Mucosa of descending colon (tissue), 3 donors: ENCODE measurements around the gene GARIN1A. TPM values are rescaled to one million over a fixed set of nuclear protein-coding genes. Genes with fewer than 3 reads are reported as not detected.
A peak's percentile ranks its signal among the peaks of the same experiment; 100 is the strongest.

ENCODE experiments used
- ATAC-seq: fragments of 200-7000 bp; cut with Tn5 transposase; one replicate; pipeline ENCODE4 v1.9.1; 2020; ENCODE audit warnings: mild to moderate bottlenecking, moderate library complexity
- DNase-seq, 3 donors: peaks; one replicate each; pipeline ENCODE4 v3.0.0-alpha.2; 2020
- H3K36me3 ChIP-seq: fragments of 200-600 bp; one replicate; pipeline ENCODE4 v1.8.0; 2021; ENCODE audit warnings: low read depth, mild to moderate bottlenecking
- H3K4me1 ChIP-seq: fragments of 200-600 bp; one replicate; pipeline ENCODE4 v1.8.0; 2021; ENCODE audit warnings: low read depth, mild to moderate bottlenecking
- H3K4me3 ChIP-seq: fragments of 200-600 bp; one replicate; pipeline ENCODE4 v1.8.0; 2021; ENCODE audit warnings: mild to moderate bottlenecking
- H3K9me3 ChIP-seq: fragments of 200-600 bp; one replicate; pipeline ENCODE4 v1.8.0; 2021; ENCODE audit warnings: mild to moderate bottlenecking
- intact Hi-C, 2 donors: fragments of 100-400 bp; cut with DNase I in 1 of 2; cut with micrococcal nuclease in 1 of 2; formaldehyde crosslinking; loops; one replicate each; pipeline versions ENCODE4 v1.11.0 to v1.11.1; 2022; cut with DNase I, micrococcal nuclease
- total RNA-seq, 3 donors: library from RNA; stranded (reverse); fragmentation: NEBNext Ultra II Directional in 2 of 3; extraction: Animal tissue kit (Norgen Biotek cat#: 25700) in 2 of 3; gene quantifications; one replicate each; pipeline versions ENCODE4 v1.2.1 to v1.2.4, GENCODE V29; 2021 to 2023
- TF ChIP-seq, protein P1 (sequence below): fragments of 200-600 bp; IDR thresholded peaks from one replicate; pipeline ENCODE4 v1.8.0; 2022; ENCODE audit warnings: antibody characterized with exemption, mild to moderate bottlenecking
- donor health status: DM: no; HTN: no; CAD: no; lungs with moderate emphysema.
- donor health status: DM: no; HTN: no; CAD: no.
- donor health status: DM: no; HTN: yes; CAD: no.

The GARIN1A gene
- total RNA-seq, 3 donors from 2014 or later = 1.3 to 4.5 (median 1.9) TPM

DNA sequence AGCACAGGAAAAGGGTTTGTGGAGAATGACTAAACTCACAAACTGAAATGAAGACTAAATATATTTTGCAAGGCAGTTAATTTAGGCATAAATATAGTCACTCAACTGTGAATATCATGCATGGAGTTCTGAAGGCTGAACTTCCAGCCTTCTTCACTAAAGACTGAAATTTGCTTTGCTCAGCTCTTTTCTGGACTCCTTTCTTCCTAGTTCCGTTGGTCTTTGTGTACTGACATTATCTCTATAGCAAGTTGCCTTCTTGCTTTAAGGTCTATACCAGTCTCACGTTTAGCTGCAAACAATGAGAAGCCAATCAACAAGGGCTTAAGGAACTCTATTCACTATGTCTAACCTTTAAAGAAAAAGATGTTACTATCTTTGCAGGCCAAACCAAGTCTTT is 22.6 kb downstream of the GARIN1A start:
- Histone ChIP-seq H3K9me3 (no peaks in the 10 kb centered on the region), H3K36me3 (no peaks in the 10 kb centered on the region), H3K4me1 (no peaks in the 10 kb centered on the region), H3K4me3 (no peak overlapping the region)
- ATAC-seq = no peak
- no peak for DNase-seq
- TF ChIP-seq, protein P1, sequence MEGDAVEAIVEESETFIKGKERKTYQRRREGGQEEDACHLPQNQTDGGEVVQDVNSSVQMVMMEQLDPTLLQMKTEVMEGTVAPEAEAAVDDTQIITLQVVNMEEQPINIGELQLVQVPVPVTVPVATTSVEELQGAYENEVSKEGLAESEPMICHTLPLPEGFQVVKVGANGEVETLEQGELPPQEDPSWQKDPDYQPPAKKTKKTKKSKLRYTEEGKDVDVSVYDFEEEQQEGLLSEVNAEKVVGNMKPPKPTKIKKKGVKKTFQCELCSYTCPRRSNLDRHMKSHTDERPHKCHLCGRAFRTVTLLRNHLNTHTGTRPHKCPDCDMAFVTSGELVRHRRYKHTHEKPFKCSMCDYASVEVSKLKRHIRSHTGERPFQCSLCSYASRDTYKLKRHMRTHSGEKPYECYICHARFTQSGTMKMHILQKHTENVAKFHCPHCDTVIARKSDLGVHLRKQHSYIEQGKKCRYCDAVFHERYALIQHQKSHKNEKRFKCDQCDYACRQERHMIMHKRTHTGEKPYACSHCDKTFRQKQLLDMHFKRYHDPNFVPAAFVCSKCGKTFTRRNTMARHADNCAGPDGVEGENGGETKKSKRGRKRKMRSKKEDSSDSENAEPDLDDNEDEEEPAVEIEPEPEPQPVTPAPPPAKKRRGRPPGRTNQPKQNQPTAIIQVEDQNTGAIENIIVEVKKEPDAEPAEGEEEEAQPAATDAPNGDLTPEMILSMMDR = no peak
- intact Hi-C loops = no loop called here

DNA sequence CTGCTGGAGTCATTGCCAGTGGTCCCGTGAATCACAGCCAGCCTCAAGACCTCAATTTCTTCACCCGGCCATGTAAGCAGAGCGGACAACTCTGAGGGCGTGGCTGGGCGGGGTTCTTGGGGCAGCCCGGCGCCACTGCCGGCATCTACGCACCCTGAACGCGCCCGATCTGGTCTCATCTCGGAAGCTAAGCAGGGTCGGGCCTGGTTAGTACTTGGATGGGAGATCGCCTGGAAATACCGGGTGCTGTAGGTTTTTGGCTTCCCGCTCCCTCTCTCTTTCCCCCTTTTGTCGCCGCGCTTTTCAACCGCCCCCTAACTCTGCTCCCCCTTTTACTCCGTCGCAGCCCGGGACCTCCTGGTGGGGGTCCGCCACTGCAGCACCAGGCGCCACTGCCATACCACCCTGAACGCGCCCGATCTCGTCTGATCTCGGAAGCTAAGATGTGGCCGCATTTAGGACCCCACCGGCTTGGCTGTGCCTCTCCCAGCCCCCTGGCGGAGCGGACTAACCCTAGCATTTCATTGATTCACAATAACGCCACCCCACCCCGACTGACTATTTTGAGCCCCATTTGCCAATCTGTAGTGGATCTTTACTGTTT is 25.3 kb downstream of the GARIN1A start:
- H3K9me3 ChIP-seq = no peaks in the 10 kb centered on the region
- no peaks in the 10 kb centered on the region for H3K36me3 ChIP-seq
- TF ChIP-seq, protein P1 = no peak
- no peak overlapping the region for H3K4me3 ChIP-seq
- intact Hi-C loops = no loop called here
- no peaks in the 10 kb centered on the region for H3K4me1 ChIP-seq
- ATAC-seq = peak; percentile 84
- peak; percentile 55 to 69 (median 60) for DNase-seq

DNA sequence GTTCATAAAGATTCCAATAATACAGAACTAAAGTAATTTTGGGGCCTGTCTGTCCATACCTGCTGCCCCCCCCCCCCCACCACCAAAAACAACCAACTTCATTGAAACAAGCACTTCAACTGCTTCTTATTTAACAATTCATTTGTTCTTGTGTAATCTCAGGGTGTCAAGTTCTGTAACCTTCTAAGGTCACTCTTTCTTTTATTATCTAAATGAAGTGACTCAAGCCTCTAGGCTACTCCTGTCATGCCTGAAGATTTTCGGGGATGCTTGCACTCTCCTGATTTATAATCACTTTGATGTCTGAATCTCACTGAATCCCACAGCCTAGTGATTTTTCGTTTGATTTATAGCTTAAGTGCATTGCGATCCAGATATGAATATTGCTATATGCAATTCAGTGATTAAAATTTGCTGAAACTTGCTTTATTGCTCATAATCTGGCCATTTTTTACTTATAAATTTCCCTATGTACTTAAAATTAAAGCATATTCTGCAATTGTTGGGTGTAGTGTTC is 27.2 kb downstream of the GARIN1A start:
- TF ChIP-seq, protein P1 = no peak
- no peak for ATAC-seq
- intact Hi-C loops = no loop called here

DNA sequence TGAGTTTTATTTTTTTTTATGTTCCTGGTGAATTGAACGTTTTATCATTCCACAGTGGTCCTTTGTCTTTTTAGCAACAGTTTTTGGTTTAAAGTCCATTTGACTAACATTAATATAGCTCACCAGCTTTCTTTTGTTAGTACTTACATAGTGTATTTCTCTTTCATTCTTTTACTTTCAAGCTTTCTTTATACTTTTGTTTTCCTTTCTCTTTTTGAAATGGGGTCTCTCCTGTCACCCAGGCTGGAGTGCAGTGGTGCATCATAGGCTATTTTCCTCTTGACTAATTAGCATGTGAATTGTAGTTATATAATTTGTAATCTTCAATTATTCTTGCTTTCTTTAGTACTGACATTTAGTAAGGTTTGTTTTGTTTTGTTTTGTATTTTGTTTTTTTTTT is 27.8 kb downstream of the GARIN1A start:
- Histone ChIP-seq H3K36me3 (no peaks in the 10 kb centered on the region), H3K4me3 (no peak overlapping the region), H3K9me3 (no peaks in the 10 kb centered on the region), H3K4me1 (no peaks in the 10 kb centered on the region)
- DNase-seq = no peak
- TF ChIP-seq, protein P1 = no peak
- ATAC-seq = no peak
- intact Hi-C loops = no loop called here

More for the DNA sequence above, 27.2 kb downstream of the GARIN1A start:
- Histone ChIP-seq H3K4me3 (no peak overlapping the region), H3K36me3 (no peaks in the 10 kb centered on the region), H3K4me1 (no peaks in the 10 kb centered on the region), H3K9me3 (no peaks in the 10 kb centered on the region)
- DNase-seq = no peak

DNA sequence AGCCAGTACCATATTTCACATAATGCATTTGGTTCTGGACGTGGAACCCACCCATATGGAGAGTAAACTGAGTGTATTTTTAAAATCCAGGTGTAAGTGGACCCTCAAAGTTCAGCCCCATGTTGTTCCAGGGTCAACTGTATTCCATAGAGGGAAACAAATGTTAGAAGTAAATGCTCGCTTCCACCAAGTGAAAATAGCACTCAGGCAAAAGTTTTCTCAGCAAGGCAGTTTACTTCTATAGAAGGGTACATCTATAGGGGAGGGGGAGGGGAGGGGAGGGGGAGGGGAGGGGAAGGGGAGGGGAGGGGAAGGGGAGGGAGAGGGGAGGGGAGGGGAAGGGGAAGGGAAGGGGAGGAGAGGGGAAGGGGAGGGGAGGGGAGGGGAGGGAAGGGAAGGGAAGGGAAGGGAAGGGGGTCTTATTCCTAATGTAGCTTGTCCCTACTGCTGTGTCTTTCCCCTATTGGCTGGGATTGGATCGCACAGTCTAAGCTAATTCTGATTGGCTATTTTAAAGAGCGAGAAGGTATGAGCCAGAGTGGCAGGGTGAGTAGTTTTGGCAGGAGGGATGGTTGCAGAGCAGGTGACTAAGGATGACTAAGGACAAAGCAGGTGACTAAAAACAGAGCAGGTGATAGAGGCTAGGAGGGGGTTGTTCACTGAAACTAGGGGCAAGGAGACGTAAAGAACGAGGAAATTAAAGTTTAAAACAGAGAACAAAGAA is 29.1 kb downstream of the GARIN1A start:
- ATAC-seq = no peak

More for the DNA sequence above, 29.1 kb downstream of the GARIN1A start:
- DNase-seq = no peak
- H3K36me3 ChIP-seq = no peaks in the 10 kb centered on the region
- intact Hi-C loops = no loop called here
- no peaks in the 10 kb centered on the region for H3K4me1 ChIP-seq
- no peak overlapping the region for H3K4me3 ChIP-seq
- H3K9me3 ChIP-seq = no peaks in the 10 kb centered on the region
- TF ChIP-seq, protein P1 = no peak
